Endothelial cell of umbilical vein (primary cell): ENCODE measurements around the gene LMNTD1.

ENCODE experiments used
- POLR2A ChIP-seq: IDR thresholded peaks from 2 replicates; pipeline ENCODE4 v1.6.1; 2012; ENCODE audit warnings: low read depth, mild to moderate bottlenecking, control low read depth, low read length
- TF ChIP-seq, protein P1 (sequence below), 2 donors: IDR thresholded peaks; 1 replicate in 1 of 2; 2 replicates in 1 of 2; pipeline ENCODE4 v1.5.1; 2011; ENCODE audit warnings: low read length in 2 of 2, mild to moderate bottlenecking in 2 of 2, moderate library complexity in 2 of 2, control low read depth in 1 of 2, inconsistent platforms in 1 of 2, low read depth in 1 of 2; ENCODE audit not compliant: insufficient read depth in 1 of 2; ENCODE audit errors: extremely low read depth in 1 of 2

- TF ChIP-seq POLR2A: no peak
- TF ChIP-seq, protein P1, sequence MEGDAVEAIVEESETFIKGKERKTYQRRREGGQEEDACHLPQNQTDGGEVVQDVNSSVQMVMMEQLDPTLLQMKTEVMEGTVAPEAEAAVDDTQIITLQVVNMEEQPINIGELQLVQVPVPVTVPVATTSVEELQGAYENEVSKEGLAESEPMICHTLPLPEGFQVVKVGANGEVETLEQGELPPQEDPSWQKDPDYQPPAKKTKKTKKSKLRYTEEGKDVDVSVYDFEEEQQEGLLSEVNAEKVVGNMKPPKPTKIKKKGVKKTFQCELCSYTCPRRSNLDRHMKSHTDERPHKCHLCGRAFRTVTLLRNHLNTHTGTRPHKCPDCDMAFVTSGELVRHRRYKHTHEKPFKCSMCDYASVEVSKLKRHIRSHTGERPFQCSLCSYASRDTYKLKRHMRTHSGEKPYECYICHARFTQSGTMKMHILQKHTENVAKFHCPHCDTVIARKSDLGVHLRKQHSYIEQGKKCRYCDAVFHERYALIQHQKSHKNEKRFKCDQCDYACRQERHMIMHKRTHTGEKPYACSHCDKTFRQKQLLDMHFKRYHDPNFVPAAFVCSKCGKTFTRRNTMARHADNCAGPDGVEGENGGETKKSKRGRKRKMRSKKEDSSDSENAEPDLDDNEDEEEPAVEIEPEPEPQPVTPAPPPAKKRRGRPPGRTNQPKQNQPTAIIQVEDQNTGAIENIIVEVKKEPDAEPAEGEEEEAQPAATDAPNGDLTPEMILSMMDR (IDR thresholded peaks at IDR 0.05; ENCODE audit: extremely low read depth in 1 of 2, insufficient read depth in 1 of 2, low read depth in 1 of 2, low read length in 2 of 2): no peak
Measured at GRCh38 chr12:25463005-25463404, 90.1 kb downstream of the LMNTD1 start.
